Type B pancreatic cell (in vitro differentiated cells): ENCODE data around the gene RAB25. TPM values are rescaled to one million over a fixed set of nuclear protein-coding genes. Genes with fewer than 3 reads are reported as not detected.

ENCODE experiments used
- DNase-seq: peaks from one replicate; pipeline ENCODE4 v3.0.0; 2021; ENCODE audit warnings: mixed read lengths; ENCODE audit not compliant: unreplicated experiment; ENCODE audit errors: extremely low spot score
- H3K27ac Mint-ChIP-seq: 2 replicates; pipeline ENCODE4 v1.8.0; 2021; ENCODE audit warnings: mild to moderate bottlenecking, mixed read lengths
- H3K27me3 Mint-ChIP-seq: 2 replicates; pipeline ENCODE4 v1.8.0; 2021; ENCODE audit warnings: mixed read lengths
- H3K36me3 Mint-ChIP-seq: 2 replicates; pipeline ENCODE4 v1.8.0; 2021; ENCODE audit warnings: mixed read lengths
- H3K4me1 Mint-ChIP-seq: one replicate; pipeline ENCODE4 v1.8.0; 2021; ENCODE audit warnings: mixed read lengths; ENCODE audit not compliant: unreplicated experiment
- H3K4me3 Mint-ChIP-seq: 2 replicates; pipeline ENCODE4 v1.8.0; 2021; ENCODE audit warnings: mild to moderate bottlenecking, mixed read lengths
- H3K9me3 Mint-ChIP-seq: 2 replicates; pipeline ENCODE4 v1.8.0; 2021; ENCODE audit warnings: mixed read lengths
- total RNA-seq: library from RNA; stranded (reverse); gene quantifications from 2 replicates; pipeline ENCODE4 v1.2.1, GENCODE V29; 2021; ENCODE audit warnings: low replicate concordance
- TF ChIP-seq, protein P1 (sequence below): fragments of 200-600 bp; sonication (generic); conservative IDR thresholded peaks from 2 replicates; pipeline ENCODE4 v1.5.0; 2021; ENCODE audit warnings: antibody characterized with exemption, mild to moderate bottlenecking

RAB25 gene
- total RNA-seq, 1 donor from 2014 or later = 97.9 TPM

DNA sequence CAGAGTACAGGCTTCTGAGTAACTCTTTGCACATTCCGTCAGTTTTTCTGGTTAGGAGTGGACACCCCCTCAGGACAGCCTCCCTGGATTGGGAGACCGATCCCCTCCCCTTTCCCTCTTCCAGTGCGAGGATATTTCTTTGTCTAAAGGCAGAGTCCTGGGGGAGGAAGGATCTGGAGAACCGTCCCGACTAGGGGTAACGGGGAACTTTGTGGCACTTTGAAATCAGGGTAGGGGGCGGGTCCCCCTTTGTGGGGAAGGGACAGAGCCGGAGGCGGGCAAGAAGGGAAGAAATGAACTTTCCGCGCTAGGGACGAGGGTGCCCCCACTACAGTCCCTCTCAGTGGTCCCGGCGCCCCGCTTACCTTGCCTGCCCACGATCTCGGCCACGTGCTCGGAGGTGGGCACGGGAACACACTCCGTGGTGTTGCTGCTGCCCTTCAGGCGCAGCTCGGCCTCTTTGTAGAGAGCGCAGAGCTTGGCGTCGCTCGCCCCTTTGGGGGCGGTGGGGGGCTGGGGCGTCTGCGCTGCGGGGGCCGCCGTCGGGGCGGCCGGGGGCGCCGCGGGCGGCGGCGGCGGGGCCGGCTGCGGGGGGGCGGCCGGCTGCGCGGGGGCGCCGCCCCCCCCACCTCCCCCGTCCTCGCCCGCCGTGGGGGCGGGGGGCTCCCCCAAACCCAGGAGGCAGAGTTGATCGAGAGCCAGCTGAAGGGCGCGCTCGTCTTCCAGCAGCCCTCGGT lies 20.4 kb downstream of the RAB25 start:
- Mint-ChIP-seq H3K27me3 (no peaks in the 10 kb centered on the region), H3K4me1 (peaks cover 57% of the 10 kb centered on the region), H3K4me3 (peak overlapping the region; percentile 97), H3K36me3 (peaks cover 23% of the 10 kb centered on the region), H3K9me3 (no peaks in the 10 kb centered on the region), H3K27ac (peak overlapping the region; percentile 93)
- TF ChIP-seq, protein P1, sequence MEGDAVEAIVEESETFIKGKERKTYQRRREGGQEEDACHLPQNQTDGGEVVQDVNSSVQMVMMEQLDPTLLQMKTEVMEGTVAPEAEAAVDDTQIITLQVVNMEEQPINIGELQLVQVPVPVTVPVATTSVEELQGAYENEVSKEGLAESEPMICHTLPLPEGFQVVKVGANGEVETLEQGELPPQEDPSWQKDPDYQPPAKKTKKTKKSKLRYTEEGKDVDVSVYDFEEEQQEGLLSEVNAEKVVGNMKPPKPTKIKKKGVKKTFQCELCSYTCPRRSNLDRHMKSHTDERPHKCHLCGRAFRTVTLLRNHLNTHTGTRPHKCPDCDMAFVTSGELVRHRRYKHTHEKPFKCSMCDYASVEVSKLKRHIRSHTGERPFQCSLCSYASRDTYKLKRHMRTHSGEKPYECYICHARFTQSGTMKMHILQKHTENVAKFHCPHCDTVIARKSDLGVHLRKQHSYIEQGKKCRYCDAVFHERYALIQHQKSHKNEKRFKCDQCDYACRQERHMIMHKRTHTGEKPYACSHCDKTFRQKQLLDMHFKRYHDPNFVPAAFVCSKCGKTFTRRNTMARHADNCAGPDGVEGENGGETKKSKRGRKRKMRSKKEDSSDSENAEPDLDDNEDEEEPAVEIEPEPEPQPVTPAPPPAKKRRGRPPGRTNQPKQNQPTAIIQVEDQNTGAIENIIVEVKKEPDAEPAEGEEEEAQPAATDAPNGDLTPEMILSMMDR = no peak
- no peak for DNase-seq

DNA sequence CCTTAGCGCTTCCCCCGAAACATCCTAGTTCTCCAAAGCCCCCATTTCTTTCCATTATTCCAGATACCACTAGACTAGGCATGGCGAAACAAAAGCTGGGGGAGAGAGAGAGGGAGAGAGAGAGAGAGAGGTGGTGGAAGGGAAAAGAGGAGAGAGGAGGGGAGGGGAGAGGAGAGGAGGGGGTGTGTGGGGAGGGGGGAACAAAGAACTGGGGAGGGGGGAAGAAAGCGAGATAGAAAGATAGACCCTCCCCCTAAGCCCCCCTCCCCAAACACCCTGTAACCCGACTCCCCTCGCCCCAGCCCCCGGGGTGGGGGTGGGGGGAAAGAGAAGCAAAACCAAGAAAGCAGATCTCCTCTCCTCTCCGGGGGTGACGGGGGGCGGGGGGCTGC lies 21.0 kb downstream of the RAB25 start:
- DNase-seq = no peak
- no peaks in the 10 kb centered on the region for H3K9me3 Mint-ChIP-seq
- peaks cover 62% of the 10 kb centered on the region for H3K4me1 Mint-ChIP-seq
- TF ChIP-seq, protein P1 = no peak
- H3K36me3 Mint-ChIP-seq = peaks cover 23% of the 10 kb centered on the region
- H3K4me3 Mint-ChIP-seq = peak overlapping the region; percentile 93
- peak overlapping the region; percentile 81 for H3K27ac Mint-ChIP-seq
- no peaks in the 10 kb centered on the region for H3K27me3 Mint-ChIP-seq

DNA sequence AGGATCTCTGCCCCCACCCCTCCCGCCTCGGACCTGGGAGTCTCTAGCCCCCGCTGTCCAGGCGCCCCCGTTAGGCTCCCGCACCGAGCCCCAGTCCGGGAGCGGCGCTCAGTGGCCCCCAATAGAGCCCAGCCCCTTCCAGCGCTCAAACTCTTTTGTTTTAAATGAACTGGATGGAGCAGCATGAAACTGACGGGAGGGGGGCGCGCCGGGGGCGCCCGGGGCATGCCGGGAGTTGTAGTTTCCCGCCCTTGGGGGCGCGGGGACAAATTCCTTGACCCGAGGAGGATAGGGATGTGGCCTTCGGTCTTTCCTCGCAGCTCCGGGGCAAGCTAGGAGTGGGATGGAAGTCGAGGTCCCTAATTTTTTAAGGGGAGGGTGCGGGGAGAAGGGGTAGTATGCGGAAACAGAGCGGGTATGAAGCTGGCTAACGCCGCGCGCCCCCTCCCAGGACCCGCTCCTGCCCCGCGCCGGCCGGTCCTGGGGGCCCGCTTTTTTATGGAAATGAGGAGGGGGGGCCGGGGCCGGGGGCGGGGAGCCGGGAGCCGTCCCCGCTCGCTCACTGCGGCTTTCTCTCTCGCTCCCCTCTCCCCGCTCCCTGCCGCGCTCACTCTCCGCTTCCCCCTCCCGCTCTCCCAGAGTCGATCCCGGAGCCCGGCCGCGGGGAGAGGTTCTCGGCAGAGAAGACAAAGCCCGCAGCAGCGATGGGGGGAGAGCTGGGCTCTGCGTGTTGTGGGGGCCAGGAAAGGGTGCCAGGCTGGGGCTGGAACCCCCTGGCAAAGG lies 21.5 kb downstream of the RAB25 start, which contains the start of gene MEX3A:
Gene MEX3A, minus strand, starts transcription at position 157 of the 783 bp plus-strand sequence. CDS start 467 bp downstream, outside the sequence.
- Mint-ChIP-seq H3K4me3 (peak within 1 kb of the TSS; percentile 99), H3K27me3 (no peaks in the 10 kb centered on the region), H3K36me3 (peaks cover 19% of the 10 kb centered on the region), H3K27ac (peak within 1 kb of the TSS; percentile 93), H3K4me1 (peaks cover 60% of the 10 kb centered on the region), H3K9me3 (no peaks in the 10 kb centered on the region)
- DNase-seq = peak; percentile 95
- TF ChIP-seq, protein P1 = no peak

DNA sequence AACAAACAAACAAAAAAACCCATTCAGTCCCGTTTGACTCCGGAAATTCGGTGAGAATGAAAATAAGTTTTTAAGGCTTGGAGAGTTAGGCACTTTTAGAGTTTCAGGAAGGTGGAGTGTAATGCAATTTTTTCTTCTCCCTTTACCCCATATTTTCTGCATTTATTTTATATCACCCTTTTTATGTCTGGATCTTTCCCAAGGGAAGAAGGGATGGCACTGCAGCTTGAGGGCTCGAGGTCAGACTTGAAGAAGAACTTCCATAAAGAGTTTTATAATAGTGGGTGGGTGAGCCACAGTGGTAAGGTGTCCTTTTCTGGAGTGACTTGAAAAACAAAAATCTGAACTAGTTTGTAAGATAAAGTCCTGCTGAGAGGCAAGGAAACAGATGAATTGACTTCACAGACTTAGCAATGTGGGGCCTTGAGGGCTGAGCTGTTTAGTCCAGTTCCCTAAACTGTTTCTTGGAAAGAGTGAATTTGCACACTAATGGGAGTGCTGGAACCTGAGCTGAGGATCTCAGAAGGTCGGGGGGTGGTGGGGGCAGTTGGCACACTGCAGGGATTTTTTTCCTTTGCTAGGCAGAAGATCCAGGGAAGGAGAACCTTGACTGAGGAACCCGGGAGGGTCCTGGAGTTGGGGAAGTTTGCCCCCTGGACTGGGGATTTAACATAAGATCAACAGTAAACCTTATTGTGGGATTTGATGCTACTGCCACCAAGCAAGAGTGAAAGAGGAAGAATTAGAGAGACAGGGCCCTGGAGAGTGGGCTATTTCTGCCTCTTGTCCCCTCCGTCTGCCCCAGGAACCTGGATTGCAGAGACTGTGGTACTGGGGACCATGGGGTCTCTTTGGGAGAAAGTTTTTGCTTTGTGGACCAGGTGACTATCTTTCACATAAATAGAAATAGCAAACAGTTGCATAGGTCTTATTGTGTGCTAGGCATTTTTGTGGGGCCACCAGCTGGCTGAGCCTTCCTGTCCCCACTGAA lies 23.1 kb downstream of the RAB25 start:
- Mint-ChIP-seq H3K36me3 (peaks cover 6% of the 10 kb centered on the region), H3K4me3 (peak overlapping the region; percentile 99), H3K9me3 (no peaks in the 10 kb centered on the region), H3K27ac (peak overlapping the region; percentile 93), H3K4me1 (peaks cover 44% of the 10 kb centered on the region), H3K27me3 (no peaks in the 10 kb centered on the region)
- DNase-seq = no peak
- TF ChIP-seq, protein P1 = no peak

DNA sequence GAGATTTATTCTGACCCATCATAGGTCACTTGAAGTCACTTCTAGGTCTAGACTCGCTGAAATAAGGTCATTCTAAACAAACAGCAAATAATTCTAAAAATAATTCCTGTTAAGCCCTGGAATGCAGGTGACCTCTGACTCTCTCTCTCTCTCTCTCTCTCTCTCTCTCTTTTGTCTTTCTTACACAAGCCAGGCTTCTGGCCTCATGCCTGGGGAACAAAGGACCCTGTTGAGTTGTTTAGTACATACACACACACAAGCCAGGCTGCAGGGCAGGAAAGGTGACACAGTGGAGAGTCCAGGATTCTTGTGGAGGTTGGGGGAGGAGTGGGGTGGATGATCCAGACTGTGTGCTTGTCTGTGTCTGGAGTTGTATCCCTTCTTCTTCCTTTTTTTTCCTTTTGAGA lies 25.3 kb downstream of the RAB25 start:
- Mint-ChIP-seq H3K4me1 (peaks cover 44% of the 10 kb centered on the region), H3K4me3 (peak overlapping the region; percentile 72), H3K36me3 (peaks cover 8% of the 10 kb centered on the region), H3K27ac (peak overlapping the region; percentile 79), H3K27me3 (no peaks in the 10 kb centered on the region), H3K9me3 (no peaks in the 10 kb centered on the region)
- DNase-seq = no peak
- TF ChIP-seq, protein P1 = no peak
